Measurements from ENCODE around the gene OR5AC2. TPM values are rescaled to one million over a fixed set of nuclear protein-coding genes. Genes with fewer than 3 reads are reported as not detected.

OR5AC2 gene
- not detected in 5 replicates for total RNA-seq (2022; extraction: Qiagen RNA extraction)

GRCh38 chr3:98086873-98087272 lies at the start of gene OR5AC2:
OR5AC2 (plus strand) TSS chr3:98087173; CDS start chr3:98087173, 0 bp downstream.

GRCh38 chr3:98130421-98130820 lies 43.4 kb downstream of the OR5AC2 start, which contains the start of gene OR5H1:
OR5H1 (plus strand) TSS chr3:98130721; CDS start chr3:98132698, 1,977 bp downstream.

Other genes with a start within 250 kb of the OR5AC2 start
- gene RIOX2, start 114.7 kb upstream of the OR5AC2 start, total RNA-seq (2022; extraction: Qiagen RNA extraction), result 29.2 to 33.9 TPM (median 30.9 TPM) in 5 replicates
- not detected in 5 replicates for gene GABRR3, start 51.9 kb upstream of the OR5AC2 start, total RNA-seq (2022; extraction: Qiagen RNA extraction)
- not detected in 5 replicates for gene OR5H1, start 43.5 kb downstream of the OR5AC2 start, total RNA-seq (2022; extraction: Qiagen RNA extraction)
- not detected in 5 replicates for gene OR5H14, start 60.3 kb downstream of the OR5AC2 start, total RNA-seq (2022; extraction: Qiagen RNA extraction)
- gene OR5H15, start 79.5 kb downstream of the OR5AC2 start, total RNA-seq (2022; extraction: Qiagen RNA extraction), result not detected in 5 replicates
- gene OR5H6, start 177.1 kb downstream of the OR5AC2 start, total RNA-seq (2022; extraction: Qiagen RNA extraction), result not detected in 5 replicates
- gene OR5H2, start 195.3 kb downstream of the OR5AC2 start, total RNA-seq (2022; extraction: Qiagen RNA extraction), result not detected in 5 replicates